ENCODE data around the gene EML1.

The EML1 gene

DNA sequence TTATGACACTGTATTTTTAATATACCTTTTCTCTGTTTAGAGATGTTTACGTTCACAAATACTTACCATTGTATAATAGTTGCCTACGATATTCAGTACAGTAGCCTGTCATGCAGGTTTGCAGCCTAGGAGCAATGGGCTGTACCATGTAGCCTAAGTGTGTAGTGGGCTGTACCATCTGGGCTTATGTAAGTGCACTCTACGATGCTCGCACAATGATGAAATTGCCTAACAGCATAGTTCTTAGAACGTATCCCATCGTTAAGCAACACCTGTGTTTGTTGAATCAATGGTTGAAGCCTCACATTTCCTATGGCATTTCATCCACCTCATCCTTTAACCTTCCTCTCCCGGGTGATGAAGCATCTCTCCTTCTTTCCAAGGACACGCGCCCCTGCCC, 12.5 kb upstream of the EML1 start:
- DNase-seq, result peak; percentile 26

DNA sequence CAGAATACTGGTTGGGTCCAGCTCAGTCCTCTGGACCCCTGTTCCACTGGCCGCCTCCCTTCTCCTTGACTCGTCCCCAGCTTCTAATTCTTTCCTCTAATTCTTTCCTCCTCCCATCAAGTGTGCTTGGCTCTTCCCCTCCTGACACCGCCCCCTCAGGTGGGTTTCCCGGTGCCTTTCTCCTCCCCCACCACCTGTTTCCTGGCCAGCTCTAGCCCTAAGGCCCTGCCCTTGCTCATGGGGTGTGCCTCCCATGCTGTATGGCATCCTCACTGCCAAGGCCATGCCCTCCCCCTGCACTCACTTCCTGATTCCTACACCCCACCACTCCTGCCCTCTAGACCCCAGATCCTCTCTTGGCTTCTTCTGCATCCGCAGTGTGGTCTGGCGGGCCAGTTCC, 12.1 kb upstream of the EML1 start:
- DNase-seq, result no peak

DNA sequence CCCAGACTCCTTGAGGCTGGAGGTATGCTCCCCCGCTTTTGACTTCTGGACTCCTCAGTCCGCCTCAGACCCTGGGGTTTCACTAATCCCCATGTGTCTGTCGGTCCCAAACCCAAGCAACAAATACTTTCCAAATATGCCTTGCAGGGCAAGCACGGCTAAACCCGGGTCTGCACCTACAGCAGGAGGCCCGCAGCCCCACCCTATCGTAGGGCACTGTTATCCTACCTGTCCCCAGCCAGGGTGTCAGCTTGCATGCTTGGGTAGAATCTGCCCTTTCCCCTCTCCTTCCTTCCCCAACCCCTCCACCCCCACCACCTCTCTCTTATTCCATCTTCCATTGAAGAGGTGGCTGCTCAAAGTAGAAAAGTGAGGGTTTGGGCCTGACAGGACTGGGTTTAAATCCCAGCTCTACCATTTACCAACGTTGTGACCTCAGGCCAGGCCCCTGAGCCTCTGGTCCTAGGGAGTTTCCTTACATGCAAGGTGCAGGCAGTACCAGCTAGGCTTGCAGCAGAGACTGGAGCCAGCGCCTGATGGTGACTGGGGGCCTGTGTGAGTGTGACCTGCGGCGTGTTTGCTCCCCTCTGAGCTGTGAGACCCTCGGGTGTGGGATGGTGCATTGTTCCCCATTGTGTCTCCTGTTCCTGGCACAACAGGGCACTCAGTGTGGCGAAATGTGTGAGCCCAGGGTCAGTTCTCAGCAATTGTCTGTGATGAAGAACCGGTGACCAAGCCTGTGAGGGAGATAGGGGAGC, 11.2 kb upstream of the EML1 start:
- no peak for DNase-seq

DNA sequence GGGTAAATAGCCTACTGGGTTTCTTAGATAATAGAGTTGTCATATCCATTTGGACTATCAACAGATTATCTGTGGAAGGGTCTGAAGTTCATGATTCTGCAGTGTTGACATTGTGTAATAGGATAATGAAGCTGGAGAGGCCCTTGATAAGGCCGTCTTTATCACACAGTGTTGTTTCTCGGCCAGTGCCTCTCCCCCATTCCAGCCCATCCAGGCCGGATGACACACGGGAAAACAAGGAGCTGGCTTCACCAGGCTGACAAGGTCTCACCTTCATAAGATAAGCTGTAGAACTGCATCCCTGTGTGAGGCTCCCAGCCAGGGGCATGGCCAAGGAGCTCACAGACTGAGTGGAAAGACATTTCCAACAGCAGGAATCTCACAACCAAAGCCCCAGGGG, 8.7 kb upstream of the EML1 start:
- no peak for DNase-seq

DNA sequence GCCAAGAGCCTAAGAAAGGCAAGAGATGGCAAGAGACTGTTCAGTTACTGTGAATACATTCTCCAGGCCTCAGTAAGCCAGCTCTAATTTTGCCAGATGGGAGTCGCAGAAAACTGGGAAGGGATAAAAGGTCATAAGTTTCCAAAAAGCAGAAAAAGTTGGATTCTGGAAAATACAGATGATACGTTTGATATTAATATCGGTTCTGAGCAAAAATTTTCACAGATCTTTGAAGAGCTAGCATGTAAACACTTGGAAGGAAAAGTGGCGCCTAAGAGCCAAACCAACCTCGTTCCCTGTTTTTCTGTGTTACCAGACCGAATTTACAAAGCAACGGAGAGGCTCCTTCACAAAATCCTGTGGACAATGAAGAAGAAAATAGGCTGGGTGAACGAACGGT, 7.8 kb upstream of the EML1 start:
- no peak for DNase-seq

DNA sequence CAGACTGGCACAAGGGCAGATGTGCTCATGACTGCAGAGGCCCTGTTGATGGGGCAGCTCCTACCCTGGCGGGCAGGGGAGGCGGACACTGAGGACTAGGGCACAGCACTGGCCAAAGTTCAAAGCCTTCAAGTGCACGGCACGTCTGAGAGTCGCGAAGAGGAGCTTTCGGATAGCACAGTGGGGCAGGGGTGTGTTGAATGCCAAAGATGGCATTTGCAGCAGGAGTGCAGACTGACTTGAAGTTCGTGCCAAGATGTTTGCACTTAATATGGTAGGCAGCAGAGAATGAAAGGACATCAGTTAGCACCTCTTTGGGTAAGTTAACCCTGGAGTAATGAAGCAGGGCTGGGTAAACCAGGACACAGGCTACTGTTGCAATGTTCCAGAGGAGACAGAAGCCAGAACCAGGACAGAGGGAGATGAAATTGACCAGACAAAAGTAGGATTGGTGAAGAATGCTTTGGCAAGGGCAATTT, 6.7 kb upstream of the EML1 start:
- no peak for DNase-seq

DNA sequence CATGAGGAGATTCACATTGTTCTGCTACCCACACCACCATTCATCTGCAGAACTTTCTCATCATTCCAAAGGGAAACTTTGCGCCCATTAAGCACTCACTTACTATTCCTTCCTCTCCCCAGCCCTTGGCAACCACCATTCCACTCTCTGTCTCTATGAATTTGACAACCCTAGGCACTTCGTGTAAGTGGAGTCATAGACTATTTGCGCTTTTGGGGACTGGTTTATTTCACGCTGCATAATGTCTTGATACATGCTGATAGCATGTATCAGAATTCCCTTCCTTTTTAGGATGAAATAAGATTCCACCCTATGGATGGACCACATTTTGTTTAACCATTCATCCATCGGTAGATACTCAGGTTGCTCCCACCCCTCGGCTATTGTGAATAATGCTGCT, 4.5 kb upstream of the EML1 start:
- DNase-seq, result no peak

DNA sequence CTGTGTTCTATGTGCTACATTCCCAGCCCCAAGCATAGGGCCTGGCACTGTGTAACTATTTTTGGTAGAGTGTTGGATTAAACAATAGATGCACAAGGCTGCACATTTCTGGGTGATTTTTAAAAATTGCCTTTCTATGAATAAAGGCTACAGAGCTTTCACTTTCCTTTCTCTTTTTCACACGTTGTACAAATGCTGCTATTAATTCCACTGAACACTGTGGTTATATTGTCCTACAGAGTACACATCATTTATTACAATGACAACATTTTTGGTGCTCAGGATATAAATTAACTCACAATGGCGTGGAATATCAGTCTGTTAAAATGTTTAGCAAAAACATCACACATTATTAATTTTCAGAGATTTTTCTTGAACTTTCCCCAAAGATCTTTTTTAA, 3.6 kb upstream of the EML1 start:
- DNase-seq, result no peak

DNA sequence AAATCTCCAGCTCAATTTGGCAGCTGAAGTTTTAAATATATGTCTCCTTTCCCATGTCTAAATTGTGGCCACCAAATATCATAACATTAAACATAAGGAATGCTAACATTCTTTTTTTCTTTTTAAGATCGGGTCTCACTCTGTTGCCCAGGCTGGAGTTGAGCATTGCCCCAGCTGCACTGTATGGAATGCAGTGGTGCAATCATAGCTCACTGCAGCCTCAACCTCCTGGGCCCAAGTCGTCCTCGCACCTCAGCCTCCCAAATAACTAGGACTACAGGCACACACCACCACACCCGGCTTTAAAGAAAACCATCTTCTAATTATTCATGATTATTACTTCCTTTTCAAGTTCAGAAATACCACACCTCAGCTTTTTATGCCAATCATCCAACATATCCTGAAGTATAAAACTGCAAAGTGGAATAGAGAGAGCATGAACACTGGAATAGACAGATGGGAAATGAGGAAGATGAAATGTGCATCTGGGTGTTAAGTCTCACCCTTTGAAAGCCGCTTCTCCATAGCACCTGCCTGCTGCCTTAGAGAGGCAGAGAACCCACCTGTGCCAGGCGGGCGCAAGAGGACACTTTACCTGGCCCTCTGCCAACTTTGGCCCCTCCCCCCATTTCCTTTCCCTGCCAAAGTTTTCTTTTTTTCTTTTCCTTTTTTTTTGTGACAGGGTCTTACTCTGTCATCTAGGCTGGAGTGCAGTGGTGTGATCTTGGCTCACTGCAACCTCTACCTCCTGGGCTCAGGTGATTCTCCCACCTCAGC, 2.8 kb upstream of the EML1 start:
- peak; percentile 33 for DNase-seq

DNA sequence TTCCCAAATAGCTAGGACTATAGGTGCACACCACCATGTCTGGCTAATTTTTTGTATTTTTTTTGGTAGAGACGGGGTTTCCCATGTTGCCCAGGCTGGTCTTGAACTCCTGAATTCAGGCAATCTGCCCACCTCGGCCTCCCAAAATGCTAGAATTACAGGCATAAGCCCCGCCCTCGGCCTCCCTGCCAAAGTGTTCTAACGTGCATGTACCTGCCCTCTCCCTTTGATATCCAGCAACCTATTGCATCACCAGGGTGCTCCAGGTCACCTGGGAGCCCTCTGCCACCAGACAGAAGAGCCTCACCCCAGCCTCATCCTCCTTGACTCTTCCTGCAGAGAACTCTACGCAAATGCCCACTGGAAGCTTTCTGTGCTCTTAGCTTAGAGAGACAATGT, 2.2 kb upstream of the EML1 start:
- DNase-seq, result no peak

DNA sequence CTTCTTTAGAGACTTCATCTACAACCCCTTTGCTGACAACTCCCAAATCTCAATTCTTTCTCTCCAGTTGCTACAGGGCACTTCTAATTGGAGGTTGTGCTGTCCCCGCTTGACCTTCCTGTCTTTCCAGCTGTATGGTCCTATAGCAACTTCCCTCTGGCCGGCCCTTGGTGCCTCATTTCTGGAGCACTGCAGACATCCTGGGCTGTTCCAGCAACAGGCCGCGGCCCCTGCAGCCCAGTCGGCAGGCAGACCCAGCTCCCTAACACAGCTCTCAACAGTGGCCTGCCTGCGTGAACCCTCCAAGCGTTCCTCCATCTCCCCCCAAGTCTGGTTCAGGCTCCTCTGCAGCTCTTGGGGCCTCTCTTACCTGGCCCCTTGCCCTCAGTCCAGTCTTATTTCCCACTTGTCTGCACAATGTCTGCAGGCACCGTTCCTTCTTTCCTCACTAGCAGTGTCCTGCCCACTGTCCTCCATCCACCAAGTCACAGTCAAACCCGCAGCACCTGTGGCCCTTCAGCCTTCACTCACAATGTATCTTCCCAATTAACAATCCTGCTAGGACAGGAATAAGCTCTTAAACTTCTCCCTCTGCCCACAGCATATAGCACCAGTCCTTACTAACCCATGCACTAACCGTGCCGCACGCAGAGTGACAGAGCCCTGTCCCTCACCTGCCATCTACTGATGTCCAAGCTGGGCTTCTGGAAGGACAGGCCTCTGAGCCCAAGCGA, 1.6 kb upstream of the EML1 start:
- no peak for DNase-seq

DNA sequence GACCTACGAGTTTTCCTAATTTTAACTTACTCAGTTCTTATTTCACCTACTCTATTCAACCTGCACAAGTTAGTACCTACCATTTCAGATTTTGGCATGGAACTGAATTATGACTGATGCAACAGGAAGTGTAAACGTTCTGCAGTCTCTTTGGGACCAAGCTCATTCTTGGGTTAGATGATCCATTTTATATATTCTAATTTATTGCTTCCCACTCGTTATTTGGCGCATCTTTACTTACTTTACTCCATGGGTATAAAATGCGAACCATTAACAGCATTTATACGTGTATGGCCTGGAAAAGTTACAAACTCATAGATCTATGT, 1.0 kb upstream of the EML1 start:
- DNase-seq, result no peak

DNA sequence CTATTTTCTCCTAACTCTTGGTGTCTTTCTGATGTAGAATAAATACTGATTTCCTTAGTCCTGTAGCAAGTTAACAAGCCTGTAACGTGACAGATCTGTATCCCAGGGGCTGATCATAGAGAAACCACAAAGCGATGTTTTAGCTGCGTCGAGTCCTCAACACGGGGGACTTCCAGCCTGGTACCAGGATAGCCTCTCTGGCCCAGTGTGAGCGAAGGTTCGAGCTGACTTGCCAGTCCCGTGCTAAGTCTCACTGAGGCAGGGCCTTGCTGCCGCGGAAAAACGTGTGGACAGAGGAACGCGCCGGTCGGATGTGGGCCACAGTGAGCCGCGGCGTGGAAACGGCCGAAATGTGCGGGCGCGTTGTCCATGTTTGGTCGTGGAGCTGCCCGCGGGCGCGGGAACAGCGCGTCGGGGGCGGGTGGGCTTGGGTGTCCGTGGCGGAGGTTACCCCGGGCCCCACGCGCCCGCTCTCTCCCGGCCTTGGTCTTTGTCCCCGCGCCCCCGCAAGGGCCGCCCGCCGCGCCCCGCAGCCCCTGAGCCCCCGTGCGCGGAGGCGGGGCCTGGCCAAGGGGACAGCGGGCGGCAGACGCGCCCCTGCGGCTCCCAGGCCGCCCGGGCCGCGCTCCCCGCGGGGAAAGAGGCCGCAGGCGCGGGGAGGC, 531 bp upstream of the EML1 start:
- DNase-seq, result no peak

DNA sequence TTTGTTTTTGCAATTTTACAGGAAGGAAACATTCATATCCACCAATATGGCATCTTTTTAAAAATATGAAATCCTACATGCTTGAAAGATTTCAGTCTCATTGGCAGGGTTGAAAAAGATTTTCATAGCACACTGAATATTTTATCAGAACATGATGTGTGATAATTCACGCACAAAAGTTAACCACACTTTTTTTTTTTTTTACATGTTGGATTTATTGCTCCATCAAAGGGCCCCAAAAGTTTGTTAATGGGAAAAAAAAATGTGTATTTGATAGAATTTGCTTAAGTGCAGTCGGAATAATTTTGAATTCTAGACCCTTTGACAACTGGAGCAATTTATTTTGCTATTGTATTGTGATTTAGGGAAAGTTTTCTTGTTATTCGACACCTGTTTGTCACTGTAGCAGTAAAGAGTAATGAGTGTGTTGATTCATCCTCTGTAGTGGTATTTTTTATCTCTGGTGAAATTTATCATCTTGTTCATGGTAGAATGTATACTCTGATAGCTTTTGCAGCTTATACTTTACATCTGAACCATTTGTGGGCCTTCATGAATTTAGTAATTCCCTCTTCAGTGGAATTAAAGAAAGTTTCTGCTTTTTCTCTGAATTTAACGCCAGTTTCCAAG, 1.1 kb downstream of the EML1 start:
- DNase-seq, result no peak

DNA sequence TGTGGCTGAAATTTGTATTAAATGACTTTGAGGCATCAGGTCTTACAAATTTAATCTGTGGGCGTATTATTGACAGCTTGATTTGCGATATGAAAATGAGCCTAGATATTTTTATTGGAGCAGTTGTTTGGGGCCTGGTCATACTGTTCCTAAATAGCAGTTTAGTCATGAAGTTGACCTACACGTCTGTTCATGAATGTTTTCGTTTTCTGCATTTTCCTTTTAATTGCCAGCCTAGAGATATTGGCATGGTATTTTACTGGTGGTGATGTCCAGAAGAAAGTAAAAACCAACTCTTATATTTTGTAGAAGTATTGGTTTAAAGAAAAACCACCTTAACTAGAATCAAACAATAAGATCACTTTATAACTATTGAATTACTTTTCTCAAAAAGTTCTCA, 1.8 kb downstream of the EML1 start:
- DNase-seq, result no peak

DNA sequence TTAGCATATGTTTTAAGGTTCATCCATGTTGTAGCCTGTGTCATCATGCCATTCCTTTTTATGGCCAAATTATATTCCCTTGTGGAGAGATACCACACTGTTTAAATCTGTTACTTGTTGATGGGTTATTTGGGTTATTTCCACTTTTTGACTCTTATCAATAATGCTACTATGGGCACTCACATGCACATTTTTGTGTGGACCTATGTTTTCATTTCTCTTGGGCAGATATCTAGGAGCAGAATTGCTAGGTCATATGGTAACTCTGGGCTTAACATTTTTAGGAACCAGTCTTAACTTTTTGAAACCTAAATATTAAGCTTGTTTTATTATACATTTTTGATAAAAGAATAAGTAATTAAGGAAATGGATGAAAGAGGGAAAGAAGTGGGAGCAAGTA, 4.0 kb downstream of the EML1 start:
- no peak for DNase-seq

DNA sequence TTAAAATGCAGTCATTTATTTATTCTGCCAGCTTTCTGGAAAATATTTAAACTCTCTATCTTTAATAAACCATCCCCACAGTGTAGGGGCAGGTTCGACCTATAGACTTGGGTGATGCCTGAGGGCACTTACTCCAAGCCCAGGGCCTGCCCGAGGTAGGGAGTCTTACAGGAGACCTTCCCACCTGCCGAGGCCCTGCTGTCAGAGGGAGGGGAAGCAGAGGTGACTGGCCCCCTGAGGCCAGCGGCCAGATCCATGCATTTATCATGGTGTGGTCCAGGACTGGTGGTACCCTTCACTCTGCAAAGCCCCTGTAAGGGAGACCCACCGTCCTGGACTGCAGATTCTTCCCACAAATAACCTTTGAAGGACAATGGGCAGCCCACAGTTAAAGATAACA, 7.6 kb downstream of the EML1 start:
- no peak for DNase-seq

DNA sequence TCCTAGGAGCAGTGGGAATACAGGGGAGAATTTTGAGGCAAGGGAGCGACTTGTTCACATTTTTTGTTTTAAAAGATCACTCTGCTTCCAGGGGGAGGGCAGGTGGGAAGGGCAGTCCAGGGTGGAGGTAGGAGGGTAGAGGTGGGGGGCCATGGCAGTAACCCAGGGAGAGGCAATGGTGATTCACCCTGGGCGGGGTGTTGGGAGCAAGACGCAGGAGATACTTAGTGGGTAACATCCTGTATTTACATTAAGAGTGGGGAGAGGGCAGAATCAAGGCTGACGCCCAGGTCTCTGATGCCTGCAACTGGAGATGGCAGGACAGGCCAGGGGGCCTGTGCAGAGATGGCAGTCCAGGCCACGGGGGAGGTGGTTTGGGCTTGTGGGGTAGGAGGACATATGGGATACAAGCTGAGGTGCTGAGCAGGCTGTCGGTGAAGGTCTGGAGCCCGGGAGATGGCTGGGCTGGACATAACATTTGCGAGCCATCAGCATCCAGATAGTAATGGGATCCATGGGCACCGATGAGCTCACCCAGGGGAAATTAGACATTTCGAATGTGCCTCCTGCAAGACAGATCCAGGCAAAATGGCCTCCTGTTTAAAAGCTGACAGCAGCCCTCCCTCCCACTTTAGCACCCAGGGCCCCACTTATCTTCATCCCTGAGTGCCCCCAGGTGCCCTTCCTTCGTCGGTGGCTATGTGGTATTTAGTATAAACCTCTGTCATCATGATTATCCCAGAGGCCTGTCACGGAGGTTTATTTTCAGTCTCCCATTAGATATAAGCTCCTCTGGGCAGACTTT, 9.3 kb downstream of the EML1 start:
- DNase-seq, result no peak

DNA sequence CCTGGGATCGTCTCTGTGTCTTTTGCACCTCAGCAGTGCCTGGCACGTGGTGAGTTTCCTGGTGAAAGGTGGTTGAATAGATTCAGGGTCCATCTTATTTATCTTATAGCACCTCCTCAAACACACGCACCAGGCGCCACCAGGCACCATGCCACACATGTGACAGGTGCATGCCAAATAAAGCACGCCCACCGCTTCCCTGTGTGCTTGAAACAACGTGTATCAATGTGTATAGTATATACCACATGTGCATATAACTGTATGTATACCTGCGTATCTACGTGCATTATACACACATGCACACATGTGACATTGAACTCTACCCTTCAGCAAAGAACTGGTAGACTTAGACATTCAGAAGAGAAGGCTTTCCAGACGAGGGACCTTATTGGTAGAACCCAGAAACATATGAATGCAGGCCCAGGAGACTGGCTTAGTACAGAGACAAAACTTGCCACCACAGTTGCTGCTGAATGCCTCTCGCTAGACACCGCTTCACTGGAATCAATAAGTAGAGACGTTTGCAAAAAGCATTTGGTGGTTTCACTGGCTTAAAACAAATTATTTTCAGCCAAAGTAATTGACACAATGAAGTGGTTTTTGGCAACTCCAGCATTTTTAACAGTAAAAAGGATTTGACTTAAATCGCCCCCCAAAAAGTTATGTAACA, 10.0 kb downstream of the EML1 start:
- DNase-seq, result peak; percentile 64

DNA sequence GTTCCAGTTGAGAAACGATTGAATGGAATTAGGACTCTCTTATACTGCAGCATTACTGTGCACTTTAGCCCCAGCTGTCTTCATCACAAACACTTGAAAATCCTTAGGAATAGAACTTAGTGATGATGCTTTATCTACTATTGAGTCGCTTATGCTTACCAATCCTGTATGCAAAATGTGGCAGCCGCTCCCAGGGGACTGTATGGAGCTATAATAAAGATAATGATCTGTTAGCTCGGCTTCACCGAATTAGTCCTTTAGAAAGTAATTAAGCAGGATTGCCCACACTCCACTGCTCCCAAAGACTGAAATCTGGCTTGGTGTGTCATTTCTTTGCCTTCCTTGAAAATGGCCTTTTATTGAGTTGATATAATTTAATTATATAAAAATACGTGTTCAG, 10.6 kb downstream of the EML1 start:
- peak; percentile 78 for DNase-seq

DNA sequence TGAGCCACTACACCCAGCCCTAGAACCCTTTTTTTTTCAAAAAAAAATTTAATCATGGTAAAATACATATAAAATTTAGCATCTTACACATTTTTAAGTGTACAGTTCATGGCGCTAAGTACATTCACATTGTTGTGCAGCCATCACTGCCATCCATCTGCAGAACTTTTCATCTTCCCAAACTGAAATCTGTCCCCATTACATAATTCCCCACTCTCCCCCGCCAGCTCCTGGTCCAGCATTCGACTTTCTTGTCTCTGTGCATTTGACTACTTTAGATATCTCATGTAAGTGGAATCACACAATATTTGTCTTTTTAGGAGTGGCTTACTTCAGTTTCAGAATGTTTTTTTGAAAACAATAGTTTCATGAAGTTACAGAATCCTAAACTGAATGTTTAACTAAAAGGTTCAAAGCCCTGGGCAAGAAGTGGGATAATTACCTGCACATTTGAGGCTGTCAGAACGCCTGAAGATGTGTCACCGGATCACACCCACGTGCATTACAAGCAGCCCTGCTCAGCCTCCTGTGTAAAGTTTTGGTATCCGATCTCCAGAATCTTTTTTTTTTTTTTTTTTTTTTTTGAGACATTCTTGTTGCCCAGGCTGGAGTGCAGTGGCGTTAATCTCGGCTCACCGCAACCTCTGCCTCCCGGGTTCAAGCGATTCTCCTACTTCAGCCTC, 12.7 kb downstream of the EML1 start:
- DNase-seq, result no peak

Measured in DMS79 (cell line).